Activated T-cell treated with anti-CD3 and anti-CD28 coated beads, Interleukin-2, amount 50 U/mL, for 72 hours (primary cell): ENCODE results near the gene CTTNBP2. TPM values are rescaled to one million over a fixed set of nuclear protein-coding genes. Genes with fewer than 3 reads are reported as not detected.

ENCODE experiments used
- ATAC-seq, 2 donors: fragments of 150-1000 bp; cut with Tn5 transposase; replicated peaks in 1 of 2; 2 replicates each; pipeline ENCODE4 v1.10.0; 2021; ENCODE audit warnings: moderate library complexity in 2 of 2, mild to moderate bottlenecking in 1 of 2
- DNase-seq, 2 donors: peaks; one replicate each; pipeline ENCODE4 v3.0.0; 2021 to 2022; ENCODE audit warnings: mixed read lengths in 1 of 2
- H3K27ac Mint-ChIP-seq: one replicate; pipeline ENCODE4 v1.8.0; 2022; ENCODE audit warnings: mild to moderate bottlenecking, moderate library complexity, mixed read lengths
- H3K27me3 Mint-ChIP-seq: one replicate; pipeline ENCODE4 v1.8.0; 2022; ENCODE audit warnings: low read depth, mixed read lengths
- H3K36me3 Mint-ChIP-seq, 2 donors: one replicate each; pipeline ENCODE4 v1.8.0; 2022; ENCODE audit warnings: mixed read lengths in 2 of 2, mild to moderate bottlenecking in 1 of 2; ENCODE audit not compliant: insufficient read depth in 2 of 2
- H3K4me1 Mint-ChIP-seq: one replicate; pipeline ENCODE4 v1.8.0; 2022; ENCODE audit warnings: low read depth, mixed read lengths
- H3K4me3 Mint-ChIP-seq, 2 donors: one replicate each; pipeline ENCODE4 v1.8.0; 2022; ENCODE audit warnings: mild to moderate bottlenecking in 2 of 2, mixed read lengths in 2 of 2, moderate library complexity in 2 of 2
- H3K9me3 Mint-ChIP-seq, 2 donors: one replicate each; pipeline ENCODE4 v1.8.0; 2022; ENCODE audit warnings: mixed read lengths in 2 of 2
- total RNA-seq, 2 donors: library from RNA; stranded (reverse); gene quantifications; one replicate each; pipeline ENCODE4 v1.2.3, GENCODE V29; 2022

The CTTNBP2 gene
- total RNA-seq, 2 donors from 2014 or later = not detected

DNA sequence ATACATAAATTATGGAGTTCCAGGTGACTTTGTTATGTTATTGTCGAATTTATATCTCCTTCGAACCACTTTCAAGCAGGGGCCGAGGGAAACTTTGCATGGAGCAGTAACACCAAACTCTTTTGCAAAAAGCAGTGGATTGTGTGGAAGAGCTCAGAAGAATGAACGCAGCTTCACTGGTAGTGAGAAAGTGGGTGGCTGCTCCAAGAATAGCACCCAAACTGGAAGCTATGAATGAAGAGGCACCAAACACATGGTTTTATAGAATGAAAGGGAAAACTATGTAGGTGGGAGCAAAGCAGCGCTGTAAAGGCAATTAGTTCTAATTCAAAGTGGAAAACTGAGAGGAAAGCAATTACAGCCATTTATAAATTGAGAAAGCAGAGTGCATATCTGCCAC lies 67.2 kb downstream of the CTTNBP2 start:
- H3K9me3 Mint-ChIP-seq = no peaks in the 10 kb centered on the region
- no peak overlapping the region for H3K27ac Mint-ChIP-seq
- no peaks in the 10 kb centered on the region for H3K27me3 Mint-ChIP-seq
- no peak overlapping the region for H3K4me3 Mint-ChIP-seq
- no peaks in the 10 kb centered on the region for H3K4me1 Mint-ChIP-seq
- DNase-seq (no peak), ATAC-seq (no peak)
- no peaks in the 10 kb centered on the region for H3K36me3 Mint-ChIP-seq

DNA sequence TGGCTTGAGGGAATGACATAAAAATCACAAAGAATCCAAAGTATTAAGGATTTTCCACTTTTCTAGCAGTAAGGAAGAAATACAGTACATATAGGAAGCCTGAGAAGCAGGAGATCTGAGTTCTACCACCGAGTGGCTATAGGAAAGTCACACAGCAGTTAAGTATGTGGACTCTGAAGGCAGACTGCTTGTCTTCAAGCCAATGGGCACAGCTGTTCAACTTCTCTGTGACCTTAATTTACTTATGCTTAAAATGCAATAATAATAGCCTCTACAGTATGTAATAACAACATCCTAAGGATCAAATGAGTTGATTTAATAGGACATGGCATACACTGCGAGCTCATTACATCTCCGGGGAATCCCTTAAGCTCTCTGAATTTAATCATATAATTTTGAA lies 68.0 kb downstream of the CTTNBP2 start:
- Mint-ChIP-seq H3K36me3 (no peaks in the 10 kb centered on the region), H3K4me1 (no peaks in the 10 kb centered on the region), H3K4me3 (no peak overlapping the region), H3K9me3 (no peaks in the 10 kb centered on the region), H3K27me3 (no peaks in the 10 kb centered on the region), H3K27ac (no peak overlapping the region)
- ATAC-seq (no peak), DNase-seq (no peak)

DNA sequence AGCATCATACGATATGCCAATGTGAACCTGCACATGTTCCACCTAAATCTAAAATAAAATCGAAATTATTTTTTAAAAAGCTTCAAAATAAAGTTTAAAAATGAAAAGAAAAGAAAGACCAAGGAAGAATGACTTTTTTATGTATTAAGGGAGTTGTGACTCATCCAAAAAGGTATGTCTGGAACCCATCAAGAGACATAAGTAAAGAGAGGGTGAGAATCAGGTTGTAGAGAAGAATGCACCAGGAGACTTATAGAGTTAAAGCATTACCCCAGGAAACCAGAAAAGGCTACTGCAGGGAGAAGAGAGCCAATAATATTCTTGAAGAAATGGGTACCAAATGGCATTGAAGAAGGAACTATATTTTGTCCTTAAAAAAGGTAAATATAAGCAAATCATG lies 69.8 kb downstream of the CTTNBP2 start:
- ATAC-seq (no peak), DNase-seq (no peak)
- Mint-ChIP-seq H3K27me3 (no peaks in the 10 kb centered on the region), H3K4me1 (no peaks in the 10 kb centered on the region), H3K9me3 (no peaks in the 10 kb centered on the region), H3K36me3 (no peaks in the 10 kb centered on the region), H3K27ac (no peak overlapping the region), H3K4me3 (no peak overlapping the region)

DNA sequence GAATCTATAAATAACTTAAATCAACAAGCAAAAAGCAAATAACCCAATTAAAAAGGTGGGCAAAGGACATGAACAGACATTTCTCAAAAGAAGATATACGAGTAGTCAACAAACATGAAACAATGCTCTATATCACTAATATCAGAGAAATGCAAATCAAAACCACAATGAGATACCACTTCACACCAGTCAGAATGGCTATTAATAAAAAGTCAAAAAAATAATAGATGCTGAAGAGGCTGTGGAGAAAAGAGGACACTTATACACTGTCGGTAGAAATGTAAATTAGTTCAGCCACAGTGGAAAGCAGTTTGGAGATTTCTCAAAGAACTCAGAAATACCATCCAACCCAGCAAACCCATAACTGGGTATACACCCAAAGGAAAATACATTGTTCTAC lies 70.6 kb downstream of the CTTNBP2 start:
- H3K9me3 Mint-ChIP-seq = no peaks in the 10 kb centered on the region
- no peak overlapping the region for H3K4me3 Mint-ChIP-seq
- DNase-seq = no peak
- no peak overlapping the region for H3K27ac Mint-ChIP-seq
- ATAC-seq = no peak
- no peaks in the 10 kb centered on the region for H3K27me3 Mint-ChIP-seq
- no peaks in the 10 kb centered on the region for H3K36me3 Mint-ChIP-seq
- no peaks in the 10 kb centered on the region for H3K4me1 Mint-ChIP-seq

DNA sequence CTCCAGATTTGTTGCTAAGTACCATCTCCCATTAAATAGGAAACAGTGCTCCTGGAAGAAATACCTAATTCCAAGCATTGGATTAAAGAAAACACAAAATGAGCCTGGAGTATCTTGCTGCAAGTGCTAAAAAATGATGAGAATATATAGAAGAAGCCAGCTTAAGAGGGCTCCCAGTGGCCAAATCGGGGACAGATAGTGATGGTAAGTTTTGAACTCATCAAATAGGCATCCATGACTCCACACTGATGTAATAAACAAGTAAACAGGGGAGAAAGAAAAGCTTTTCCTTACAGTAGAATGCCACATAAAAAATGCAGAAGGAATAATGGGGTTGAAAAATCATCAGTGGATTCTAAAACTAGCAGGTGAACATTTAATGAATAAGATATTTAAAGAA lies 72.4 kb downstream of the CTTNBP2 start:
- no peak overlapping the region for H3K27ac Mint-ChIP-seq
- no peaks in the 10 kb centered on the region for H3K27me3 Mint-ChIP-seq
- no peaks in the 10 kb centered on the region for H3K36me3 Mint-ChIP-seq
- ATAC-seq (no peak), DNase-seq (no peak)
- H3K4me3 Mint-ChIP-seq = no peak overlapping the region
- H3K9me3 Mint-ChIP-seq = no peaks in the 10 kb centered on the region
- H3K4me1 Mint-ChIP-seq = no peaks in the 10 kb centered on the region

DNA sequence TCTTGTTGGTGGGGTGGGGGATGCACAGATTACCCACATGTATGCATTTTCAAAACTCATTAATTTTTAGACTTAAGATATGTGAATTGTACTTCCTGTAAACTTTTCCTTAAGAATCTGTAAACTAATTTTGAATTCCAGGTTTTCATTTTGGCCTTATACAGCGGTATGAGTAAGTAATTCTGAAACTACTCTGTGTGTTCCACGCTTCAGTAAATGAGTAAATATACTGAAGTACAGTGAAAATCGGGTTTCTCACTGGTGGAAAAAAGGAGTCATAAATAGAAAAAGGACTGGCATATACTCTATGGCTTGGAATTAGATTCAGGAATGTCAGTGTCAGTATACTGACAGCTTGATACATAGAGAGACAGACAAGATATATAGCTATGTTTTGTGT lies 72.8 kb downstream of the CTTNBP2 start:
- Mint-ChIP-seq H3K4me1 (no peaks in the 10 kb centered on the region), H3K4me3 (no peak overlapping the region), H3K27ac (no peak overlapping the region), H3K36me3 (no peaks in the 10 kb centered on the region), H3K9me3 (no peaks in the 10 kb centered on the region), H3K27me3 (no peaks in the 10 kb centered on the region)
- no peak for ATAC-seq
- no peak for DNase-seq

DNA sequence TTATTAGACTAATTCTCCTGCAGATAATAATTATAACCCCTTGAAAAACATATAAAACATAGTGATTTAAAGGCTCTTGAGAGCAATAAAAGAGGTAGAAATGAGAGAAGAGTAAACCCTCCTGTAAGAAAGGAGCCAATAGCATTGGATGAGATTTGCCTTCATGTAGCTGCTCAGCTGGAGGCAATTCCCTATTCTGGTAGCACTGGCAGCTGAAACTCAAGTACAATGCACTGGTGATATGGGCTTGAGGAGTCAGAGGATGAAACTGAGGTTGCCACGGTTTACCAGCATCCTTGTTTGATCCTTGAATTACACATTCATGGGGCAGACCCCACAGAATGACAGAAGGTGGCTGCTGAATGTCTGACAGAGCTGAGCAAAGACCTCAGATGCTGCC lies 76.4 kb downstream of the CTTNBP2 start:
- Mint-ChIP-seq H3K4me3 (no peak overlapping the region), H3K4me1 (peaks cover 5% of the 10 kb centered on the region), H3K36me3 (no peaks in the 10 kb centered on the region), H3K27me3 (no peaks in the 10 kb centered on the region), H3K27ac (no peak overlapping the region), H3K9me3 (no peaks in the 10 kb centered on the region)
- DNase-seq = no peak
- ATAC-seq = no peak

DNA sequence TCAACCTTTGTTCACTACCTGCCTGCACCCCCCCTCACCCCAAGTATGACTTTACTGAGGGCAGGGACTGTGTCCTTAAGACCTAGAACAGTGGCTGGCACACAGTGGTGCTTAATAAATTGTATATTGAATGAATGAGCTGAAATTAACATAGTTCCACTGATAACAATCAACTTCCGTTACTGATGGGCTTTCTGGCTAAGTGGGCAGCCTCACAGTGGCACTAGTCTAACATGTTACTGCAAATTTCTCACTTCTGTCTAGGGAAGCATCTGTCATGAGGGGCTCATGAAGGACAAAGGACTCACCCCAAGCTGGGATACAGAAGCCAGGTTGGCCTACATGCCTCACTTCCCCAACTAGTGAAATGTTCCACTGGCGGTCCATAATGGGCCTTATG lies 79.3 kb downstream of the CTTNBP2 start:
- ATAC-seq (no peak), DNase-seq (no peak)
- H3K27me3 Mint-ChIP-seq = no peaks in the 10 kb centered on the region
- no peaks in the 10 kb centered on the region for H3K9me3 Mint-ChIP-seq
- H3K4me3 Mint-ChIP-seq = no peak overlapping the region
- H3K27ac Mint-ChIP-seq = no peak overlapping the region
- peaks cover 5% of the 10 kb centered on the region for H3K4me1 Mint-ChIP-seq
- no peaks in the 10 kb centered on the region for H3K36me3 Mint-ChIP-seq

DNA sequence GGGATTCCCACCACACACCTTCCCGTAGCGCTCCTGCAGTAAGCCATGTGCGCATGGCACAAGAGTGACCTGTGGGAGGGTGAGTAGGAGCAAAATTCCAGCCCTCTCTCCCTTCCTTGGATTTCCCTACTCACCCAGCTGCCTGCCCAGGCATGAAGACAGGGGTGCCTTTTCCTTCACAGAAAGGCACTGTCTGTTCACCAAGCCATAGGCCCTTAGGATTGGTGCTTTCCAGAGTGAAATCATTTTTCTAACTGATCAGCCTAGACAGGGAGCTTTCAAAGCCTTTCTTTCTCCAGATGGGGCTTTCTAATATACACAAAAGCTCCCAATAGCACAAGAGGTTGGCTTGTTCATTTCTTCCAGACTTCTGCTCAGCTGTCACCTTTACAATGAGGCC lies 79.7 kb downstream of the CTTNBP2 start:
- Mint-ChIP-seq H3K36me3 (no peaks in the 10 kb centered on the region), H3K27me3 (no peaks in the 10 kb centered on the region), H3K27ac (no peak overlapping the region), H3K4me1 (peaks cover 5% of the 10 kb centered on the region), H3K4me3 (no peak overlapping the region), H3K9me3 (no peaks in the 10 kb centered on the region)
- DNase-seq (no peak), ATAC-seq (no peak)

DNA sequence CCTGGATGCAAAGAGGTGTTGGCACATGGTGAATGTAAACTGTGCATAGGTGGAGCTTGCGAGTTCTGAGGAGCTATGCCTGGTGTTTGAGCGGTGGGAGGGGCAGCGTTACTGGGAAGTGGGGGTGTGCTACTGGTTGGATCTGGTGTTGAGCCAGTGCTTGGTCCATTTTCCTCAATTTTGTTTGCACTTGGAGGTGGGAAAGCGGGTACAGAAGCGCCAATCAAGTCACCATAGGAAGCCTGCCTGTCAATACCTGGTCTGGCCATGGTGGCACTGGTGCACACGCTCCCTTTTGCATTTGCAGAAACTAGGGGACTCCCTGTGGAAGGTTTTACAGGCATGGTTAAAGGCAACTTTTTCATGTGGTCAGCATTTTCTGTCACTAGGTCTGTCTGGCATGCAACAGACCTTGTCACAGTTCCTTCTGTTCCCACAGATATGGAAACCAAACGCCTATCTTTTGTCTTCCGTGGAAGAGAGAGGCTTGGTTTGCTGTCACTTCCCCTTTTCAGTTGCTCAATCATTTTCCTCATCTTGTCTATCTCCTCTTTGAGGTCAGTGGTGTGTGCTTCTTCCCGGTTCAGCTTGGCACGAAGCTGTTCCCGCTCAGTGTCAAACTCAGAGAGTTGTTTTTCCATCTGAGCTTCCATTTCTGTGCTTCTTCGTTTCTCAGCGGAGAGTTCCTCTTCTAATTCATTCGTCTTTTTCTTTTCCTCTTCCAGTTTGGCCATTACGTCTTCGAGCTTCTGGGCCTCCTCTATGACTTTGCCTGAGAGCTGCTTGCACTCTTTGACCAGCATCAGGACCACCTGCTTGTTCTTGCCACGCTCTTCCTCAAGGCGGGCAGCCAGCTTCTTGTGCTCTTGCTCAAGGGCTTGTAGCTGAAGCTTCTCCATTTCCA lies 81.1 kb downstream of the CTTNBP2 start:
- Mint-ChIP-seq H3K4me1 (peaks cover 5% of the 10 kb centered on the region), H3K27me3 (no peaks in the 10 kb centered on the region), H3K36me3 (no peaks in the 10 kb centered on the region), H3K4me3 (peak overlapping the region in 1 of 2 donors; percentile 0), H3K9me3 (no peaks in the 10 kb centered on the region), H3K27ac (no peak overlapping the region)
- ATAC-seq = no peak
- DNase-seq = no peak

DNA sequence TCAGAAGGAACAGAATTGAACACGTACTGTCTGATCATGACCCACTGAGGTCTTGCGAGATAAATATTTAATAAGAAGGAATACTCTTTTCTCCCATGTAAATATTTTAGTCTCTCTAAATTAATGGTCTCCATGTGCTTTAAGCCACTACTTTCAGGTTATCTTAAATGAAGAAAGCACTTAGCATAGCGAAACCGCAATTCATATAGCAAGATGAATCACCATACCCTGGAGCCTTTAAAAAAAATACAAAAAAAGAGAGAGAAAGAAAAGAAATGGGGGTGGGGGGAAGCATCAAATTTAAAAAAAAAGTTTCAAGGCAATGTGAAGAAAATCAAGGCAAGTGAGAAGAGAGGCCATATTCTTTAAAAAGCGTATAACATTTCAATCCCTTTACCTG lies 82.5 kb downstream of the CTTNBP2 start:
- Mint-ChIP-seq H3K9me3 (no peaks in the 10 kb centered on the region), H3K4me3 (no peak overlapping the region), H3K27ac (no peak overlapping the region), H3K4me1 (peaks cover 5% of the 10 kb centered on the region), H3K27me3 (no peaks in the 10 kb centered on the region), H3K36me3 (no peaks in the 10 kb centered on the region)
- no peak for DNase-seq
- no peak for ATAC-seq

DNA sequence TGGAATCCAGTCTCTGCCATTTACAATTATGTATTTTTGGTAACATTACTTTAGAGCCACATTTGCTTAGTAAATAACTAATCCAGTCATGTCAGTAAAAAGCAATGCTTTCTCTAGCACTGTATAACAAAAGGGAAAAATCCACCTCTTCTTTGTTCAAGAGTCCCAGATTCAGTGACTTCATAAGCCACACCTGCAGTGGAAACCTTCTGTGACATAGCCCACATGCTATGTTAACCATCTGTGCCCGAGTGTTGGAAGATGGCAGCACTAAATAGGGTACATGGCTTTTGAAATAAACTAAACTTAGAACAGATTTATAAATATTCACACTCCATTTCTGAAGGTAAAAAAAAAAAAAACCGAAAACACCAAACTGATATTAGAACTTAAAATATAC lies 83.0 kb downstream of the CTTNBP2 start:
- Mint-ChIP-seq H3K27ac (no peak overlapping the region), H3K9me3 (no peaks in the 10 kb centered on the region), H3K36me3 (no peaks in the 10 kb centered on the region), H3K4me1 (peaks cover 5% of the 10 kb centered on the region), H3K4me3 (no peak overlapping the region), H3K27me3 (no peaks in the 10 kb centered on the region)
- DNase-seq (no peak), ATAC-seq (no peak)

DNA sequence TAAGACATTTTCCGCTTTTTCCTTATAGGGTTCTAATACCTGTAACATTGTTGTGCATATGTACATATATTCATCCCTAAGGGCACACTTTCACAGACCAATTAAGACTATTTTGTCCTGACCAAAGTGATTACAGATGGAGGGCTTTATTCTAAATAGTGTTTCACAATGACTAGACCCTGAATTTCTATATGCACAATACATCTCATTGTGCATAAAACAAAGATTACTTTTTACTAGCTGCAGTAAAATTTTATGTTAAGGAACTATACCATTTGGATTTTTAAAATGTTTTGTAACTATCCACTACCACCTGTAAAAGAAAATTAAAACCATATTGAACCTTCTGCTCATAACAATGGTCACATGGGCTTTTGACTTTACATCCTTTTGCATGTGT lies 87.8 kb downstream of the CTTNBP2 start:
- no peaks in the 10 kb centered on the region for H3K27me3 Mint-ChIP-seq
- DNase-seq (no peak), ATAC-seq (no peak)
- no peaks in the 10 kb centered on the region for H3K36me3 Mint-ChIP-seq
- no peaks in the 10 kb centered on the region for H3K4me1 Mint-ChIP-seq
- no peak overlapping the region for H3K27ac Mint-ChIP-seq
- no peak overlapping the region for H3K4me3 Mint-ChIP-seq
- H3K9me3 Mint-ChIP-seq = no peaks in the 10 kb centered on the region

DNA sequence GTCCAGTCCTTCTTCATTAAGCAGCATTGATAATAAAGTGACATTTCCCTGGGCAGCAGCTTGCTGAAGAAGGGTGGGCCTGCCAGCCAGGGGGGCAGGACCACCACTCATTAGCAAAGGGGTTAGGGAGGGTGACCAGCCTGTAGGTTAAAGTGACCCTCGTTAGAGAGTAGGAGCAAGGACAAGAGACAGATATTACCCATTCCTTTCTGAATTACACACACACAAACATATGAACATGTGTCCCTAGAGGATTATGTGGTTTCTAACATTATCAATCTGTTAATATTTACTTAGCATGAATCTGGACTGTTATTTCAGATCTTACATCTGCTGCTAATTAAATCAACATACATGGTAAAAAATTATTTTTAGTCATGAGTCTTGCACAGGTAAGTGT lies 88.9 kb downstream of the CTTNBP2 start:
- H3K27me3 Mint-ChIP-seq = no peaks in the 10 kb centered on the region
- H3K36me3 Mint-ChIP-seq = no peaks in the 10 kb centered on the region
- H3K4me3 Mint-ChIP-seq = no peak overlapping the region
- no peaks in the 10 kb centered on the region for H3K9me3 Mint-ChIP-seq
- no peak overlapping the region for H3K27ac Mint-ChIP-seq
- no peak for DNase-seq
- no peak for ATAC-seq
- H3K4me1 Mint-ChIP-seq = no peaks in the 10 kb centered on the region
